DMS114 treated with DMSO at 0.1 percent for 48 hours (cell line): ENCODE data around the gene CAV1.
"Not testable (repeated sequence)": the region's sequence is repeated elsewhere in the genome, so short reads cannot be mapped to it uniquely, and the experiment has no call there.

ENCODE experiments used
- DNase-seq: peaks from one replicate; lab custom pipeline; 2025; ENCODE audit not compliant: unreplicated experiment; lab: John Stamatoyannopoulos, UW

CAV1 gene

GRCh38 chr7:116579322-116579721 is 54.5 kb downstream of the CAV1 start:
- DNase-seq = no peak

DNA sequence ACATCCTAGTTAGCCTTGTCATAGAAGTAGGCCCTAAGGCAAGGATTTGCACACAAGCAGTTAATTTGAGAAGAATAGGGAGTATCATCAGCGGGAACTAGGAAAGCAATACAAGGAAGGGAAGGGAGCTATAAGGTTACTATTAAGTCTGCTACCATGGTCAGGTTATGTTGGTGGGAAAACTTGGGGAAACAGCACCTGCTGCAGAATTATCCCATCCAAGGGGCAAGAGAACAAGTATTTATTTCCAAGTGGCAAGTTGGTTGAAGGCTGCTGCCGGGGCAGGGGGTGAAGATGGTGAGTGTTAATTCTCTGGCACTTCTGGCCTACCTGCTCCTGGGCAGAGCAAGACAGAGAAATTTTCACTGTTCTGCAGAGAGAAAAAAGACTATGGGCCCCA is 55.0 kb downstream of the CAV1 start:
- DNase-seq = no peak

GRCh38 chr7:116582164-116582732 is 57.4 kb downstream of the CAV1 start:
- DNase-seq = no peak

DNA sequence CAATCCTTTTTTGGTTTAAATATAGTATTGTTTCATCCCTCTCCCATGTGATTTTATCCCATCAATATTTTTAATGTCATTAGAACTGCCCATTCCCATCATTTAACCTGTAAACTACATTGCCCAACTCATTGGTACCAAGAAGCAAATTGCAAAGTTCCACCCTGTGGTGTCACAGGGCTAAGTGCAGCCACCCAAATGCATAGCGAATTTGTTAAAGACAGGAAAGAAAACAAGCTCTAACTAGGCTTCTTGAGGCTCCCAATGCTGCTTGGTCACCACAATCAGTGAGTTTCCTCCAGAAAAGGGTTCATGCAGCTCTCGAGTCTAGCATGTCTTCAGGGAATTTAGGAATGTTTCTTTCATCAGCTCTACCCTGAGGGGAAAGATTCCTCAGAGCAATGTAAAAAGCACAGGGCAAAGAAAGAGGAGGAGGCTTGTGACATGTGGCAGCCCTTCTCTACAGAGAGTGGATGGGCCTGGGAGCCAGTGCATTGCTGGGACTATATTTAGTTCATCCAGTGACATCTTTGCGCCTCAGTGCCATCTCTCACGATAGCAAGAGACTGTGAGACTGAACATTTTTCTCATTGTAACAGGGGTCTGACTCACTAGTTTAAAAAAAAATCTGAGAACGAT is 58.1 kb downstream of the CAV1 start:
- DNase-seq = no peak

DNA sequence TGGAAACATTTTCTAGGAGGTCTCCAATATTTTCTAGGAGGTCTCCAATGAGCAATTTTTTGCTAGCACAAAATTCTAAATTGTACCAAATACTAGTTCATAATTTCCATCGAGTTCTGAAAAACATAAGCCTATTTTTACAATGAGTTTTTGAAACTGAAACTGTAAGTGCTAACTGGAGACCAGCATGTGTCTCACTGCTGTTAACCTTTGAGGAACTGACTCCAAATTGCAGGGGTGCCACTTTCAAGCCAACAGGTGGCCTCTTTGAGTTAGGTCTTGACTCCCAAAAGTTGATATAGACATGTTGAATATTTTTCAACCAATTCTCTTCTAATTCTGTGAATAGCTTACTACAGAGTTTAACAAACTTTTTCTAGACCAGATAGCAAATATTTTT is 58.8 kb downstream of the CAV1 start:
- no peak for DNase-seq

DNA sequence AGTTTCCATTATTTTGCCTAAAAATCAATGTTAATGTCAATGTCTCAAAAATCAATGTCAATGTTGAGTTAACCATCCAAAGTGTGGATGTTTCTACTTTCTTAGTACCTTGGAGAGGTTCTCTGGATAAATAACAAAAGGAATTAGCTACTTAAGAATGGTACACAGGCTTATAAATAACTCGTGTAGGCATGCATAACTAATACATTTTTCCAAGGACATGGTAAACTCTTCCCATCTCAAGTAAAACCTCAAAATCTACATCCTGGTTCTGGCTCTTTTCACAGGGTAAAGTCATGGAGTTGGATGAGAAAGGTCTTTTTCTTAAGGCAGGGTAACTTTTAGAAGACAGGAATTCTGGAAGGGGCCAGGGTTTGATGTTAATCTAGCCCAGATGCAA is 59.9 kb downstream of the CAV1 start:
- no peak for DNase-seq

DNA sequence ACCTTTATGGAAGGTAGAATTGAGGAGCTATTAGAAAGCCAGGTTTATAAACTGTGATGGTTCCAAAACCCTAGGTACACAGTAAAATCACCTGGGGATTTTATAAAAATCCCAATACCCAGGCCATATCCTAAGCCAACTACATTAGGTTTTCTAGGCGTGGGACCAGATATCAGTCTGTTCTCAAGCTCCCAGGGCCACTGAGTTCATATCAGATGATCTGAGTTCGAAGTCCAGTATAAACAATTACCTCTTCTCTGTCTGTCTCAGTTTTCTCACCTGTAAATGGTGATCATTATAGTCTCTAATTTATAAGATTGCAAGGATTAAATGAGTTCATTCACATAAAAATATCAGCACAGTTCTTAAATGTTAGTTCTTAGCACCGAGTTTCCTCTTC is 60.6 kb downstream of the CAV1 start:
- no peak for DNase-seq

GRCh38 chr7:116585967-116586366 is 61.1 kb downstream of the CAV1 start:
- no peak for DNase-seq

- not testable (repeated sequence) for DNase-seq
These were observed 62.4 kb downstream of the CAV1 start for GRCh38 chr7:116587200-116587599.

- no peak for DNase-seq
These were observed 63.4 kb downstream of the CAV1 start for GRCh38 chr7:116588225-116588624.

- peak; percentile 27 for DNase-seq
These were observed 64.1 kb downstream of the CAV1 start for GRCh38 chr7:116588641-116589594.

- DNase-seq = peak; percentile 12
These were observed 66.6 kb downstream of the CAV1 start for GRCh38 chr7:116591202-116592040.

- DNase-seq = no peak
These were observed 67.2 kb downstream of the CAV1 start for GRCh38 chr7:116592041-116592355.

- DNase-seq = no peak
These were observed 67.6 kb downstream of the CAV1 start for GRCh38 chr7:116592445-116592844.

GRCh38 chr7:116593359-116594075 is 68.7 kb downstream of the CAV1 start:
- DNase-seq = no peak

DNA sequence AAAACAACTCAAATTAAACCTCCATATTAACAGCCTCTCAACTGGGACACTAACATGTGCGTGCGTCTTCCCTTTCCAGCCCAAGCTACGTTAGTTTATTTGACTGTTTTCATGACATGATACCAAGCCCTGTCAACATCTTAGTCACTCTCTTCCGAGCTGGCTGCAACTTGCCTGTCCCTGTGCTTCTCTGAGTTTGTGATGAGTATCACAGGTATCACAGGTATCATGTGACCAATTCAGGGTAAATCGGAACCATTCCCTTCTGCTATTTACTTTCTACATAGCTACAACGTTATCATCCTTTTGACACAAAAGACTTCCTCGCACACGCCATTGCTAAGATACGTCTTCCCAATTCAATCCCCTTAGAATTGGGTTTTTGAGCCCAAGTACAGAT is 70.2 kb downstream of the CAV1 start:
- DNase-seq = no peak

DNA sequence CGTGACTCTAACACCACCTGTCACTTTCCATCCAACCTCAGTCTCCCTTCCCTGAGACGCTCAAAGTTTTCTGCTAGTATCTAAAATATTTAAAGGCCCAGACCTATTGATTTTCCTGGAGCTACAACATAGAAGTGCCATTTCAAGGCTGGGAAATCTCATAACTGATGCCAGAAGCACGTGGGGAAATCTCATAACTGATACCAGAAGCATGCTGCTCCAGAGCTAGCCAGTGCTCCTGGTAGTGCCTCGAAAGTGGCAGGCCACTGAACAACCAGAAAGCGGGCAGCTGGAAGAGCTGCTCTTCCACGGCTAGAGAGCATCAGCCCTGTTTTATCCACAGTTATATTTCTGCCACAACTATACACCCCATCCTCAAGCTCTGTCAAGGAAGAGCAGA is 72.5 kb downstream of the CAV1 start:
- no peak for DNase-seq

- no peak for DNase-seq
These were observed 73.4 kb downstream of the CAV1 start for GRCh38 chr7:116598278-116598677.

DNA sequence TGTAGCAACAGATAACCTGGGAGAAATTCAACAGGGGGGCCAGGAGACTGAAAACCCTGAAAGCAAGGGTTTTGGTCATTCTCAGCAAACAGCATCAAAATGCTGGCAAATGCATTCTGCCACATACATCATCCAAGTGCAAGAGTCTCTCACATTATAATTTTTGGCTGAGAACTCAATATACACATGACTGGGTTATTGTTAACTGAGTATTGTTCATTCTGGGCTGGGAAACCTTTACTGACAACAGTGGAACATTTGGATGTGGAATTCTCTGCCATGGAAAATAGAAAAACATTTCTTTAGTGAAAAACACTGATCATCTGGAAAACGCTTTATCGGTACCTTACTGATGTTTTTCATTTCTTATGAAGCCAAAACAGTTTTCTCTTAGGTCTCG is 74.0 kb downstream of the CAV1 start:
- DNase-seq = no peak

DNA sequence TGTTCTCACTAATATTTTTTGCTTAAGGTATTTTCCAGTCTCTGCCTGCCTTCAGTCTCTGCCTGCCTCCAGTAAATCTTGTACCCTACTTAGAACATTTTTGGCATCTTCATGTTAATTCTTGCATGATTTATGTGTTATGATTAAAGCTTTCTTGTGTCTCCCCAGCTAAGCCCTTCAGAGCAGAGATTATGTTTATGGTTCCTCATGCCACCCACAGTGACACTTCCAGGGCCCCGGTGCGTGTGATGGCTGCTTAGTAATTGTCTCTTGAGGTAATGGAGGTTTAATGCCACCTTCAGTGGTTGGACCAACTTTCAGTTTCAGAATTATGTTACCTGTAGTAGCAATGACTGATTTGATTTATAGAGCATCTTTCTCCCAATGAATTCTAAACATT is 76.6 kb downstream of the CAV1 start:
- DNase-seq = no peak

GRCh38 chr7:116607299-116607698 is 82.5 kb downstream of the CAV1 start:
- DNase-seq = no peak
